ENCODE results near the gene TULP4.
"Not testable (repeated sequence)": the region's sequence is repeated elsewhere in the genome, so short reads cannot be mapped to it uniquely, and the experiment has no call there.

TULP4 gene

GRCh38 chr6:158383542-158383941 is 71.3 kb downstream of the TULP4 start:
- TF ChIP-seq CTCF (IDR thresholded peaks at IDR 0.05; ENCODE audit: extremely low read depth, missing control alignments), result no peak
- no peak for DNase-seq (ENCODE audit: low spot score)

- DNase-seq (ENCODE audit: low spot score), result no peak
- no peak for TF ChIP-seq CTCF (IDR thresholded peaks at IDR 0.05; ENCODE audit: extremely low read depth, missing control alignments)
Measured at GRCh38 chr6:158384671-158385110, 72.4 kb downstream of the TULP4 start.

- no peak for TF ChIP-seq CTCF (IDR thresholded peaks at IDR 0.05; ENCODE audit: extremely low read depth, missing control alignments)
- no peak for DNase-seq (ENCODE audit: low spot score)
Measured at GRCh38 chr6:158387036-158387435, 74.8 kb downstream of the TULP4 start.

GRCh38 chr6:158387578-158387977 is 75.3 kb downstream of the TULP4 start:
- no peak for DNase-seq (ENCODE audit: low spot score)
- TF ChIP-seq CTCF (IDR thresholded peaks at IDR 0.05; ENCODE audit: extremely low read depth, missing control alignments), result no peak

- DNase-seq (ENCODE audit: low spot score), result no peak
- no peak for TF ChIP-seq CTCF (IDR thresholded peaks at IDR 0.05; ENCODE audit: extremely low read depth, missing control alignments)
Measured at GRCh38 chr6:158388727-158389126, 76.5 kb downstream of the TULP4 start.

- no peak for DNase-seq (ENCODE audit: low spot score)
- no peak for TF ChIP-seq CTCF (IDR thresholded peaks at IDR 0.05; ENCODE audit: extremely low read depth, missing control alignments)
Measured at GRCh38 chr6:158389193-158389919, 77.1 kb downstream of the TULP4 start.

- TF ChIP-seq CTCF (IDR thresholded peaks at IDR 0.05; ENCODE audit: extremely low read depth, missing control alignments), result no peak
- no peak for DNase-seq (ENCODE audit: low spot score)
Measured at GRCh38 chr6:158391276-158391675, 79.0 kb downstream of the TULP4 start.

GRCh38 chr6:158391977-158392376 is 79.7 kb downstream of the TULP4 start:
- DNase-seq (ENCODE audit: low spot score), result not testable (repeated sequence)

Data from GM20000 (cell line).